GM18868 (cell line): ENCODE results near the gene C5orf15.

ENCODE experiments used
- ATAC-seq: cut with Tn5 transposase; IDR thresholded peaks from one replicate; pipeline ENCODE4 v1.9.1; 2021; ENCODE audit warnings: mild to moderate bottlenecking, moderate library complexity; ENCODE audit not compliant: unreplicated experiment

Gene C5orf15

DNA sequence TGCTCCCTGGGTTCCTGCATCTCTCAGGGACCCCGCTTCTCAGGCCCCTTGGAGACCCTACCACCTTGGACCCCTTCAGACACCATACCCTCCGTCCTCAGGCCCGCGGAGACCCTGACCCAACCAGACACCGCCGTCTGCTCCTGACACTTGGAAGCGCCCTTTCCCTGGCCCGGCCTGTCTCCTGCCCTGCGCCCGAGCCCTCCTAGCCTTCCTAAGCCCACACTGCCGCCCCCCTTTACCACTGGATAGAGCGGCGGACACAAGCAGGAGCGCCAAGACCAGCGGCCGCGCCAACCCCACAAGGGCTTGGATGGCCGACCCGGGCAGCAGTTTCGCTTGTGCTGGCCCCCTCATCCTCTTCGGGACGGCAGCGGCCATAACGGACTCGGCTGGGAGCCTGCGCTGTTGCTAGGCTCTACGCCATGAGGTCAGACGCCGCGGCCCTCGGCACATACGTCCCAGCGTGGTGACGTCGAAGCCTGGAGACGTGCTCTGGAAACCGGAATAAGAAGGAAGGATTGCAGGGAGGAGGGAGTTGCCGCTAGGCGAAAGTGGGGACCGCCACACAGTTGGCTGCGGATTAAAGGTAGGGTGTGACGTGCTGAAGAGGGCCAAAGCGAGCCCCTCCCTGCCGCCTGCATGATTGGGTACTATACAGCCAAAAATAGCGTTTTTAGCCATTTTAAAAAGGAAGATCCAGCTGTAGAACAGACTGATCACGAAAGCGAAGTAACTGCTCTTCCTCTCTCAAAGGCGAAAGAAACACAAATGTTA, at the start of gene C5orf15:
Gene C5orf15, minus strand, starts transcription at position 422 of the 777 bp plus-strand sequence. Its CDS starts 41 bp downstream, at position 381.
- ATAC-seq: peak; percentile 94

DNA sequence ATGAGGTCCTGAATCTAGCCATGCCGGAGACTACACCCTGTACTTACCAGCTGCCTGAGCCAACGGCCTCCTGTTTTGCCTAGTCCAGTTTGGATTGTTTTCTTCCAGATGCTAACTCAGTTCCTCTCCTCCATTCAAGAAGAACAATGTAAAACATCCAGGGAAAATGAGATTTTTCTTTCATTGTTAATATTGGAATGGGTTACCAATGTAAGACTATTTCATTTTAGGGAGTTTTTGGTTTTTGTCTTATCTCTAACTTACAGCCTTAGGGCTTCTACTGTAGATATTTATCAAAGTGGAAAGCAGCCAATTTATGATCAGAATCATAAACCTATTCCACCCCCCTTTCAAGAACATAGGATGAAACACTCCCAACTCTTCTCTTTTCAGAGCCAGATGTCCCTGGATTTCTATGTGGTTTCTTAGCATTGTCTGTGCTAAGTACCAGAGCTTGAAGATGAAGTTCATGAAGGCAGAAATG, 39.9 kb upstream of the C5orf15 start:
- no peak for ATAC-seq

DNA sequence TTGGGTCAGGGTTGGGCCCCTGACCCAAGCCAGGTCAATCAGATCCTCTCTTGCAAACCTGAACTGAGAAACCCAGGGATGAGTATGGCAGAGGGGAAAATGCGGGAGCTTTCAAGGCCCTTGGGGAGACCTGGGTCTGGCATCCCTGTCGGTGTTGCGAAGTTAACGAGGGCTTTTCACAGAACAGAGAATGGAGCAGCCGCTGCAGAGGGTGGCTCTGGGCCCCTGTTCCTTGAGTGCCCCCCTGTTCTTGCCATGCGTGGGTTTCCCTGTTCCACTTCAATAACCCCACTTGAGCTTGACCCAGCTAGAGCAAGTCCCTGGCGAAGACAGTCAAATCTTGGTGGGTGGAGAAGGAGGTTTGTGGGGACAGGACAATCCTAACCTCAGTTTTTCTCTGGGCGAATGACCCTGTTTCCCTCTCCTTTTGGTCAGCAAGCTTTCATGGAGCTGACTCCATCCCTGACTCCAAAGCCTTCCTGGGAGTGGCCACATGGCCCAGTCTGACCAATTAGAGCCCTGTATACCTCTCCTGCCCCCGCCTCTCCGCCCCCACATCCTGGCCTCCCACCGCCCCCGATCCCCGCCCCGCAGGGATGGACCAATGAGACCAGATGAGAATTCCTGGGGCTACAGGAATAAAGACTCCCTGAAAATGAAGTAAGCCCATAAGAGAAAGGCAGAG, 39.3 kb upstream of the C5orf15 start:
- no peak for ATAC-seq

DNA sequence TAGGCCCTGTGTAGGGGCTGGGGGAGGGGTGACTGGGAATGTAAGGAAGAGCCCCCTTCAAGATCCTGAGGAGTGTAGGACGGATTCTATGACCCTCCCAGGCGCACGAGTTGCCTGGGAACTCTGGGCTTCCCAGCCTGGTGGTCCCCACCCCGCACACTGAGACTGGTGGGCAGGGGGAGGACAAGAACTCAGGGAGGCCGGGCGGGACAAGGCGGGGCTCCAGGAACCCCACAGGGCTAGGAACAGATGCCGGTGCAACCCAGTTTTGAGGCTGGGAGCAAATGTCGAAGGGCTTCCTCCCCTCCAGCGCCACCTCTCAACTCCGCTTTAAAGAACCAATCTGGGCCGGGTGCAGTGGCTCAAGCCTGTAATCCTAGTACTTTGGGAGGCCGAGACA, 37.7 kb upstream of the C5orf15 start:
- no peak for ATAC-seq

DNA sequence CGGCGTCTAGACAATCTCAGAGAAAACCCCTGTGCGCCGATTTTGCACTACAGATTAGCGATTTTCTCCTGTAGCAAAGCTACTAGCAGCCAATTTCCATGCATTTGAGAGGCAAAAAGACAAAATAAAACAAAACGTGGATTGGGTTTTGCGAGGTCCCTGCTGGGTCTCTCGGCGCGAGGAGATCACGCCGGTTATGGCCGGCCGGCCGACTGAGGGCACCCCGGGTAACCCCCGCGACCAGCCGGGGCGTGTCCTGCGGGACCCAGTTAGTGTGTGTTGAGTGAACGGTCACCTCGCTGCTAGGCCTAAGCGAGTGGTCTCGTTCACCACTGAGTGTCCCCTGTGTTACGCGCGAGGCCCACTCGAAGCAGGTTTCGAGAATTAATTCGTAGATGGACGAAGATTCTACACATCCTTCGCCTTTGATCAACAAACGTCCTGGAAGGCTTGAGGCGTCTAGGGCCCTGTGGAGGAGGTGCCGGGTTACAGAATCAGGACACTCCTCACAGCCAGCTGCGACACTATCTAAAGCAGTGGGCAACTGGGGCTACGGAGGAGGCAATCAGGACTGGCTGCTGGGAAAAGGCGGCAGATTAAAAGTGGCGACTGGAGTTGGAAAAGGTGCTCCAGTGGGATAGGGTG, 37.1 kb upstream of the C5orf15 start:
- ATAC-seq: peak; percentile 13

DNA sequence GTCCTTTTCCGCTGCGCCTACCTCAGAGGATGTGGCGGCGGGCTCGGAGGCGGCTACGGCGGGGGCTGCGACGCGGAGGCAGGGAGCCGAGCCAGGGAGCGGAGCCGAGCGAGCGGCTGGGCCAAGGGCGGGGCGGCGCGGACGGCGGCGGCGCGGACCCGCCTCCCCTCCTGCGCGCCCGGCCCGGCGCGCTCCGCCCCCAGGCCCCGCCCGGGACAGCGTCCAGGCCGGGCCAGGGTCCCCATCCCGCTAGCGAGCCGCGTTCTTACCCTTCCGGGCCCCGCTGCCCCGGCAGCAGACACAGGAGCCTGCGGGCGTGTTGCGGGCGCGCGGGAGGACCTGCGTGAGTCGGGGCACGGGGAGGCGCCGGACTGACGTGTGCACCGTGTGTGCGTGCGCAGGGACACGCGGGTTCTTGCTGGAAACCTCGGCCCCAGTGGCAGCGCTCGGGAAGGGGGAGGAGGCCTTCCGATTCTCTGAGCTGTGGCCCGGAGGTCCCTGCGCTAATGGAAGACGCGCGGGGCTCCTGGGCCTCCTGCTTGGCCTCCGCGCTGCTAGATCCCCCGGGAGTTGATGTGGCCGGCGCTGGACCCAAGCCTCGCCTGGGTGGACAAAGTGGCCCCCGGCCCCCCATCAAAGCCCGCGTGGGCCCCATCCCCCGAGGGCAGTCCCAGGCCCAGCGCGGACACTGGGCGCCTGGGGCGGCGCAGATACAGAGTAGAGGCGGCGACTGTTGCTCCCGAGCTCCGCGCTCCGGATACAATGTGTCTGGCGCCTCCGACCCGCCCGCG, 36.4 kb upstream of the C5orf15 start, which contains the start of gene VDAC1:
Gene VDAC1, minus strand, starts transcription at position 350 of the 791 bp plus-strand sequence. CDS start 11,963 bp downstream, outside the sequence.
- peak; percentile 81 for ATAC-seq

DNA sequence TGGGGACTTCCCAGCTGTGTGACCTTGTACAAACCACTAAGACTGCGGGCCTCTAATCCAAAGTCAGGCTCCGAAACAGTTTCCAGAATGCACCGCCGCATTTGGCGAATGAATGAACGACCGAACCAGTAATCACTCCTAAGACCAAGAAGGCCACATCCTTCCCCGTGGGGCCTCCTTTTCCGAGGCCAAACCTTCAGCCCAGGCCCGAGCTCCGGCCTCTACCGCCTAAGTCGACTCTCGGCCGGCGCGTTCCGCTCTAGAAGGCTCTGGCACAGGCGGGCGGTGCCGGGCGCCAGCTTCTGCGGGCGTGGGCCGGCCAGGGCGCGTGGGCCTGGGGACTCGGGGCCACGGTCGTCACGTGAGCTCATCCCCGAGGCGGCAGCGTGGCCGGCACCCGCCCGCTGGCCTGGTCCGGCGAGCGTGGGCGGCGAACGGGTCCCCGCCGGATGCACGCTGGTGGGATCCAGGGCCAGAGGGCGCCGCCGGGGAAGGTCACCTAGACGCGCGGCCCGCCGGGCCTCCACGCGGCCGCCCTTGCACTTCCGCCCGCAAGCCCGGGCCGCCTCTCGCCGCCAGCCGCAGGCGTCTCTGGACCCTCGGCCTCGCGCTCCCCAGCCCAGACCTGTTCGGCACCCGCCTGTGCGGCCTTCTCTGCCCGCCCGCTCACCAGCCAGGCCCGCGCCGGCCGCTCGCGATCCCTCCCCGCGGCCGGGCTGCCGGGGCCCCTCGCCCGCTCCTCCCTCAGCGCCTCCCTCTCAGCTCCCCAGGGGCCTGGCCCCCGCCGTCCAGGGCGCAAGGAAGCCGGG, 35.6 kb upstream of the C5orf15 start:
- peak; percentile 20 for ATAC-seq

DNA sequence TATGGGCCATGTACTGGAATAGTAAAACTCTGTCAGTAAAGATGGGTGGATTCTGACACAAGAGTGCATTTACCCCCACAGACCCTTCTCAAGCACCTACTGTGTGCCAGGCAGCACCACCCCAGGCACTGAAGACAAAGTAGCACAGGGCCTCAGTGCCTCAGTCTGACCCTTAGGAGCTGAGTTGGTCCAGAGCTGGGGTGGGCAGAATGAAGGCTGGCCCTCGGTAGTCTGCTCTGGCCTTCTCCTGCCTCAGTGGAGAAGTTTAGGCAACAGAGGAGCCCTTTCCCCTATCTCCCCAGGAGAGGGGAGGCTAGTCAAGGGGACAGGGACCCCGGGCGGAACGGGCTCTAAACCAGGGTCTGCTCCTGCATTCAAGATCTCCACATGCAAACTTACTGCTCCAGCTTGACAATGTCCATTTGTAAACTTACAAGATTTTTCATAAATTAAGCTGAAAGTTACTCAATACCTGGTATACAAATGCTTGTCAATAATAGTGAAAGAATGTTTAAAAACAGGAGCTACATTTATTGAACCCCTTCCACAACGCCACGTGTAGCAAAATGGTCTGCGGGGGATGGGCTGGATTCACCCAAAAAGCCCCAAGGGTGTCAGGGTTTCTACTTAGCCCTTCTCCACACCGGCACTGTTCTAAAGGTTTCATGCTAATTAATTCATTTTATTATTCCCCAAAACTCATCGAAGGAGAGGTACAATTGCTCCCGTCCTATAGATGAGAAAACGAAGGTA, 34.8 kb upstream of the C5orf15 start:
- no peak for ATAC-seq

DNA sequence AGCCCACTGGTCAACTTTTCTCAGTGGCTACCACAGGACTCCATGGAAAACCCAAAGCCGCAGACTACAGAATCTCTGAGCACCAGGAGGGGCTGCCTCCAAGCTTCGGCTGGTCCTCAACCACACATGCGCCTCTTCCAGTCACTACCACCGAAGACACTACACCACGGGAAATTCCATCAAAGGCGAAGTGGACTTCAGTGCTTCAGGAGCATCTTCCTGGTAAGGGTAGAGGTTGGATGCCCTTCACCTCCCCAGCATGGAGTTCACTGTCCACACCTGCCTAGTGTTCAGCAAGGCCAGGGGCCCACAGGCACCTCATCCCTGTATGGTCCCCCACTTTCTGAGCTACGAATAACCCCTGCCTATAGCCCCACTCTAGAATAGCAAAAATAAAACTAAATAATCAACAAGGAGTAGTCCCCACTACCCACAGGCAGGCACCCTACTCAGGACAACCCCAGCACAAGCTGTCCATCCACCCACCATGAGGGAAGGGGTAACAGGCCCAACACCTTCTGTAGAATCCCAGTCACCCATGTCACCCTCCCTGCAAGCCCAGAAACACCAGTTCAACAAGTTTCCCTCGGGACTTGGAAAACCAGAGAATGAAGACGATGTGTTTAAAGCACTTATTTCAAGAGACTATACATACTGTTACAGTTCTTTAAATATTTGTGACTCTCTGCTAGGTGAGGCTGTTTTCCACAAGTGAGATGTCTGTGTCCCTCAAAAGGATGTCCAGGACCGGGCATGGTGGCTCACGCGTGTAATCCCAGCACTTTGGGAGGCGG, 33.7 kb upstream of the C5orf15 start:
- no peak for ATAC-seq

DNA sequence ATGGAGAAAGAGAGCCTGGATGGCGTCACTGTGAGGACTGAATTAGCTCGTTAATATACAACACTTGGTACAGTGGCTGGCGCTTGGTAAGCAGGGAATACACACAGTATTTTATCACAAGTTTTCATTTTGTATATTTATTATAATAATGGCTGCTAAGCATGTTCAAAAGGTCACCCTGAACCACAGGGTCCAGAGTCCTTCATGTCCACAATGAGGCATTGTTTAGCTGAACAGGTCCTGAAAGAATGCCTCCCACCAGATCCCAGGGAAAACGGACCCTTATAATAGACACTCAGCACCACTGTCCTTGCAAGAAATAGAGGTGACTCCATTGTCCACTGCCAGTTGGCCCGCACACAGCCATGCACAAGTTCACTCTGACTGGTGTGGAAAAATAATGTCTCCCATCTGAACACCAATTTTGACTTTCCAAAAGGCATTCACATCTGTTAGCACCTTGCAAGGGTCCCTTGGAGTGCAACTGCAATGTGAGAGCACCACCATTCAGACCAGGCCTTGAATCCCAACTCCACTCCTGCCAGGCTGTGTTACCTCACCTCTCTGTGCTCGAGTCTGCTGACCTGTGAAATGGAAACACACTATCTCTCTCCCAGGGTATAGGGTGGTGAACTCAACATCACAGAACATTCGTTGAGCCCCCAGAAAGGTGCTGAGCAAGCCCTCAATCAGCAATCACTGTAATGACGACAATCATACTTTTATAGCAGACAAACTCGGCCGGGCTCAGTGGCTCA, 32.5 kb upstream of the C5orf15 start:
- no peak for ATAC-seq

DNA sequence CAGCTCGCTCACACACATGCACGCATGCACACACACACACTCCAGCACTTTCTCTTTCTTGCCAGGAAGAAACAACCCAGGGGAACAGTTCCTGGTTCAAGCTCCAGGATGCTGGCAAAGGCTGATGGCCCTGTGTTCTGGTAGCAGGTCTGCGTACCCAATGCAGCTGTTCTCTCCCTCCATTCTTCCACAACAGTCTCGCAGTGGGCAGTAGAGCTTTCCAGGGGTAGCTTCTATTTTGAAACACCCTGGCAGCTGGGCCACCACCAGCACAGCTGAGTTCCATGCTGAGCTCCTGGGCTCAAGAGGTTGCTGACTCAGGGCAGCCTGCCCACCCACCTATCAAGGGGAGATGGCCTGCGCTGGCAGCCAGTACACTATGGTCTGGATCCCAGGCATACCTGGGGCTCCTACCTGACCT, 31.7 kb upstream of the C5orf15 start:
- ATAC-seq: no peak

DNA sequence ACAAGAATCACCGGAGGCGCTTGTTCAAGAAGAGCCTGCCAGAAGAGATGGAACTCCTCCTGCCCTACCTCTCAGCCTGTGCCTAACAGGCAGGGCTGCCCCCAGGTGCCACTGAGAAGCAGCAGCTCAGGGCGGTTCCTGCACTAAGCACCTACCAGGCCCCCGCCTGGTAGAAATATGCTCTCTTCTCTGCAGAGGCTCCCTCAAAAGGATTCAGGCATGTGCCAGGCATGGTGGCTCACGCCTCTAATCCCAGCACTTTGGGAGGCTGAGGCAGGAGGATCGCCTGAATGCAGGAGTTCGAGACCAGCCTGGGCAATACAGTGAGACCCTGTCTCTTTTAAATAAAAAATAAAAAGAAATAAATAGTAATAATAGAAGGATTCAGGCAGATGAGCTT, 30.4 kb upstream of the C5orf15 start:
- ATAC-seq: no peak

DNA sequence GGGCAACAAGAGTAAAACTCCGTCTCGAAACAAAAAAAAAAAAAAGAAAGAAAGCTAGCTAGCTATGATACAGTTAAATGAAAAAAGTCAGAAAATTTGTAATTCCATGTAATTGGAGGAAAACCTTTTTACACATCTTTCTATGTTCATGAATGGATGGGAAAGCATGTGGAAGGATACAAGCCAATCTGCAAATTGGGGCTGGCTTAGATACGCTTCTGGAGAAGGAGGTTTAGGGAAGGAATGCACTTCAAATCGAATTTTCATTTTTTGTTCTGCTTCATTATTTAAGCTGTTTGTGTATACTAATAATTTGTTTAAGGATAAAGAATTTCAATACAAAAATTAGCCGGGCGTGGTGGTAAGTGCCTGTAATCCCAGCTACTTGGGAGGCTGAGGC, 29.6 kb upstream of the C5orf15 start:
- no peak for ATAC-seq

DNA sequence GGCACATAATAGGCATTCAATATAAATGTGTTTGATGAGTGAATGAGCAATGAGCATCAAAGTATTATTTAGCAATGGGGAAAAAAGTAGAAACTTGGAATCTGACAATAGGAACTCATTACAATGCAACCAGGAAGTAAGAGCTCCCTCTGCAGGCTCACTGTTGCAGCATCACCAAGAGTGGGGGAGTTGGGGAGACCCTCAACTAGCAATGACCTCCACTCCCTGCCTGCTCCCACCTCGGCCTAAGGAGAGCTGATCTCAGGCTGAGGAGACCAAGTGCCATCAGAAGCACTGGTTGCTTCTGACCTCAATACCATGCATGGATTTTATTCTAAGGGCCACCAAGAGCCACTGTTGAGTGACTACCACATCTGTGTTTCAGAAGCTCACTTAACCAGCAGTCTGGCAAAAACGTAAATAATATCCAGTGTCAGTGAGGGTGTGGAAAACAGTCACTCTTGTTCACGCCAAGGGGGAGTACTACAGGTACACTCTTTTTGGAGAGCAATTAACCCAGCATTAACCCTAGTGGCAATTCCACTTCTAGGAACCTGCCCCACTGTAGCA, 28.3 kb upstream of the C5orf15 start:
- ATAC-seq: no peak

DNA sequence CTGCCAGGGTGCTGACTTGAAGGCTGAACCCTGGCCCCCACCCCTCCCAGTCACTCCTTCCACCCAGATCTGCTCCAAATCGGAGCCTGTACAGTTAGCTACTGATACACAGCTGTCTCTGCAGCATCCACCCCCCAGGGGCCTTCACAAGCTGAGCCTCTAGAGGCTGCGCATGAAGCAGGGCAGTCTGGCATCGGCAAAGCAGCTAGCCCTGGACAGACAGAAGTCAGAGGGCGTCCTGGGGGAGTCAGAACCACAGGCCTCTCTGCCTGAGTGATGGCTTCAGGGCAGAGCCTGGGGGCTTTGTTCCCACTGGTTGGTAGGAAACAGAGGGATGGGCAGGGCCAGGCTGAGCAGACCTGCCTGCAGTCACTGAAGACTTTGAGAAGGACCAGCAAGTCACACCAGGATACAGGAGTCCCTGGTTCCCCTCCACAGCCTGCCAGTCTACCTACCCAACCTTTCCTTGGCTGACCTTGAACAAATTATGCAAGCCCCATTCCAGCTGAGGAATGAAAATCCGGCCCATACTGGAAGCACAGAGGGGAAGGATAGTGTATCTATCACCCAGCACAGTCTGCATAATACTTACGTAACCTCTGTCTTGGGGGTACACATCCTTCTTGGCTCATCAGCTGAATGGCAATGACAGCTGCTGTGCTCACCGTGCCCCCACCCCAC, 27.6 kb upstream of the C5orf15 start:
- ATAC-seq: no peak

DNA sequence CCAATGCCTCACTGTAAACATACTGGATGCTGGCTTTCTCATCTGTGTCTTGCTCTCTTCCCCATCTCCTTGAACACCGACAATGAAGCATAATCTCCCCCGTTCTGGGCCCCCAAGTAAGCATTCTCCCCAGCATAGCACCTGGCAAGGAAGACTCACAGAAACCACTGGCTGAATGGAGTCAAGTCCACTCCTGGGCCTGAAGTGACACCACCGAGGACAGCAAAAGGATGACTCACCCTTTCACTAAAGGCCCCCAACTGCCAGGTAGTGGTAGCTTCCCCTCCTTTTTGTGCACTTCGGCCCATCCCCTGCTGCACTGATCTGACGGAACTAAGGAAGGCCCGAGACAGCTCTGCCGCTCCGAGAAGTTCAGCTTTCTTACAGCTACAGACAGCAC, 26.9 kb upstream of the C5orf15 start:
- no peak for ATAC-seq

DNA sequence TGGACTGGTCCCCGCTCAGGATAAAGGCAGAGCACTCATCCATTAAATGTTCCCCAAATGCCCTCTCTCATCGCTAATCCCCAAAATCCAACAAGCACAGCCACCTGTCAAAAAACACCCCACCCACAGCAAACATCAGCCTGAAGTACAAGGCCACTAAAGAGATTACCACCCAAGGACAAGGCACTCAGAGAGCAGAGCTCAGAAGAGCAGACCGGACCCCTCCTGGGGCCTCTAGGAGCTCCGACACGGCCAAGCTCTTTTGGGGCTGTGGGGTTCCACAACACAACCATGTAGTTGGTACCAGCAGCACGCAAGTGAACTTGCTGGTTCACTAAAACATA, 26.5 kb upstream of the C5orf15 start:
- no peak for ATAC-seq
